ENCODE data around the gene NYNRIN. TPM values are rescaled to one million over a fixed set of nuclear protein-coding genes. Genes with fewer than 3 reads are reported as not detected.

NYNRIN gene
- total RNA-seq, 1 donor from 2014 or later, result 6.0 TPM

DNA sequence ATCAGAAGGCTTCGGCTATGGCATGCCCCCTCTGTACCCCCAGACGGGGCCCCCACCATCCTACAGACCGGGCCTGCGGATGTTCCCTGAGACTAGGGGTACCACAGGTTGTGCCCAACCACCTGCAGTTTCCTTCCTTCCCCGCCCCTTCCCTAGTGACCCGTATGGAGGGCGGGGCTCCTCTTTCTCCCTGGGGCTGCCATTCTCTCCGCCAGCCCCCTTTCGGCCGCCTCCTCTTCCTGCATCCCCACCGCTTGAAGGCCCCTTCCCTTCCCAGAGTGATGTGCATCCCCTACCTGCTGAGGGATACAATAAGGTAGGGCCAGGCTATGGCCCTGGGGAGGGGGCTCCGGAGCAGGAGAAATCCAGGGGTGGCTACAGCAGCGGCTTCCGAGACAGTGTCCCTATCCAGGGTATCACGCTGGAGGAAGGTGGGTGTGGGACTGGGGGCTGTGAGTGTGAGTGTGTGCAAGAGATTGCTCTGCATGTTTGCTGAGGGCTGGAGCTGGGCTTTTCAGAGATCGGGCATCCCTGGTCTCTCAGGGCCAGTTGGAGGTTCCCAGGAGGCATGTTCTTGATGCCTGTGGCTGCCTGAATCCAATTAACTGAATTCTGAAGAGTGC, 22.2 kb upstream of the NYNRIN start:
- TF ChIP-seq, protein P1, sequence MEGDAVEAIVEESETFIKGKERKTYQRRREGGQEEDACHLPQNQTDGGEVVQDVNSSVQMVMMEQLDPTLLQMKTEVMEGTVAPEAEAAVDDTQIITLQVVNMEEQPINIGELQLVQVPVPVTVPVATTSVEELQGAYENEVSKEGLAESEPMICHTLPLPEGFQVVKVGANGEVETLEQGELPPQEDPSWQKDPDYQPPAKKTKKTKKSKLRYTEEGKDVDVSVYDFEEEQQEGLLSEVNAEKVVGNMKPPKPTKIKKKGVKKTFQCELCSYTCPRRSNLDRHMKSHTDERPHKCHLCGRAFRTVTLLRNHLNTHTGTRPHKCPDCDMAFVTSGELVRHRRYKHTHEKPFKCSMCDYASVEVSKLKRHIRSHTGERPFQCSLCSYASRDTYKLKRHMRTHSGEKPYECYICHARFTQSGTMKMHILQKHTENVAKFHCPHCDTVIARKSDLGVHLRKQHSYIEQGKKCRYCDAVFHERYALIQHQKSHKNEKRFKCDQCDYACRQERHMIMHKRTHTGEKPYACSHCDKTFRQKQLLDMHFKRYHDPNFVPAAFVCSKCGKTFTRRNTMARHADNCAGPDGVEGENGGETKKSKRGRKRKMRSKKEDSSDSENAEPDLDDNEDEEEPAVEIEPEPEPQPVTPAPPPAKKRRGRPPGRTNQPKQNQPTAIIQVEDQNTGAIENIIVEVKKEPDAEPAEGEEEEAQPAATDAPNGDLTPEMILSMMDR (IDR thresholded peaks at IDR 0.05; ENCODE audit: insufficient read depth, low read length, poor library complexity, severe bottlenecking), result no peak
- Histone ChIP-seq H3K4me3 (ENCODE audit: low read depth, low read length) (no peak overlapping the region), H3K27me3 (ENCODE audit: control insufficient read depth, insufficient read depth, low read length) (no peaks in the 10 kb centered on the region), H3K36me3 (ENCODE audit: control insufficient read depth, insufficient read depth, low read length) (no peaks in the 10 kb centered on the region)
- DNase-seq (ENCODE audit: low read depth), result no peak

DNA sequence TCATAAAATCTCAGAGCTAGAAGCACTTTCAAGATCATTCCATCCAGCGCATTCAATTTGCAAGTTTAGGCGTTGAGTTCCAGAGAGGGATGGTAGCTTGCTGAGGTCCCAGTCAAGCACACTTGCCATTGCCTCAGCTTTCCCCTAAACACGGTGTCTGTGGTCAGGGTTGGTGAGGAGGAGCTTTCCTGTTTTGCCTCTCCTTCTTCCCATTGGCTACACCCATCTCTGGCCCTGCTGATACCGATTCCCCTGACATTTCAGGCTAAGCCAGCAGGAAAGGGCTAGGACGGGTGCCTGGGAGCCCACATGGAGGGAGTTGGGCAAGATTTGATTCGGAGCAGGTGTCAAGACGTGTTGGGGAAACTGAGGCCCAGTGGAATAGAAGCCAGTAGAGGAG, 21.7 kb upstream of the NYNRIN start:
- TF ChIP-seq, protein P1 (IDR thresholded peaks at IDR 0.05; ENCODE audit: insufficient read depth, low read length, poor library complexity, severe bottlenecking), result no peak
- Histone ChIP-seq H3K4me3 (ENCODE audit: low read depth, low read length) (no peak overlapping the region), H3K27me3 (ENCODE audit: control insufficient read depth, insufficient read depth, low read length) (no peaks in the 10 kb centered on the region), H3K36me3 (ENCODE audit: control insufficient read depth, insufficient read depth, low read length) (no peaks in the 10 kb centered on the region)
- no peak for DNase-seq (ENCODE audit: low read depth)

DNA sequence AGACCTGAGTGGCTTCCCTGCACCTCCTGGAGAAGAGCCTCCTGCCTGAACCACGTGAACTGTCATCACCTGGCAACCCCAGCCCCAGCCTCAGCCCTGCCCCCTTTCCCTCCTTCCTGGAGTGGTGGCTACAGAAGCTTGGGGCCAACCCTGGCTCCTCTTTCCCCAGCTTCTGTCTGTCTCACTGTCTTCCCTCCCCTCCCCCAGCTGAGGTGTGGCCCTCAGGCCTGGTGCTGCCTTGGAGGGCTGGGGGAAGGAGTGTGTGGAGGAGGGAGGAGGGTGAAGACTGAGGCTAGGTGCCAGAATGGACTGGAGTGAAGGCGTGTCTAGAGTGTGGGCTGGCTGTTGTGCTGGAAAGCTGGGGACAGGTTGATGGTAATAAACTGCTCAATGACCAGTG, 21.1 kb upstream of the NYNRIN start:
- no peak overlapping the region for H3K4me3 ChIP-seq (ENCODE audit: low read depth, low read length)
- no peaks in the 10 kb centered on the region for H3K27me3 ChIP-seq (ENCODE audit: control insufficient read depth, insufficient read depth, low read length)
- TF ChIP-seq, protein P1 (IDR thresholded peaks at IDR 0.05; ENCODE audit: insufficient read depth, low read length, poor library complexity, severe bottlenecking), result no peak
- no peak for DNase-seq (ENCODE audit: low read depth)
- H3K36me3 ChIP-seq (ENCODE audit: control insufficient read depth, insufficient read depth, low read length), result no peaks in the 10 kb centered on the region

DNA sequence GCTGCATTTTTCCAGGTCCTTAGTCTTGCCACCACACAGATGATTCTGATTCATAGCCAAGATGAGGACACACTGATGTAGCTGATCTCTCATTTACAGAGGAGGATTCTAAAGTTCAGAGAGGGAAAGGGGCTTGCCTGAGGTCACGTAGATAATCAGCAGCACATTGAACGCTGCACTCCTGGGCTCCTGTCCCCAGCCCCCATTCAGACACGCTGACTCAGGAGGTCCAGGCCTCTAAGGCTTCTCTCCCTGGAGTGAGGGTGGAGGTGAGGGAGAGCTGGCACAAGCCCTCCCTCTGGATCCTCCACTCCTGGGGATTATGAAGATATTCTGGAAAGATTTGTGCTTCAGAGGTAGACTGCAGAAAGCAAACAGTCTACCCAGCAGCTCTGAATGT, 20.5 kb upstream of the NYNRIN start:
- TF ChIP-seq, protein P1 (IDR thresholded peaks at IDR 0.05; ENCODE audit: insufficient read depth, low read length, poor library complexity, severe bottlenecking), result no peak
- Histone ChIP-seq H3K36me3 (ENCODE audit: control insufficient read depth, insufficient read depth, low read length) (no peaks in the 10 kb centered on the region), H3K4me3 (ENCODE audit: low read depth, low read length) (no peak overlapping the region), H3K27me3 (ENCODE audit: control insufficient read depth, insufficient read depth, low read length) (no peaks in the 10 kb centered on the region)
- DNase-seq (ENCODE audit: low read depth), result no peak

DNA sequence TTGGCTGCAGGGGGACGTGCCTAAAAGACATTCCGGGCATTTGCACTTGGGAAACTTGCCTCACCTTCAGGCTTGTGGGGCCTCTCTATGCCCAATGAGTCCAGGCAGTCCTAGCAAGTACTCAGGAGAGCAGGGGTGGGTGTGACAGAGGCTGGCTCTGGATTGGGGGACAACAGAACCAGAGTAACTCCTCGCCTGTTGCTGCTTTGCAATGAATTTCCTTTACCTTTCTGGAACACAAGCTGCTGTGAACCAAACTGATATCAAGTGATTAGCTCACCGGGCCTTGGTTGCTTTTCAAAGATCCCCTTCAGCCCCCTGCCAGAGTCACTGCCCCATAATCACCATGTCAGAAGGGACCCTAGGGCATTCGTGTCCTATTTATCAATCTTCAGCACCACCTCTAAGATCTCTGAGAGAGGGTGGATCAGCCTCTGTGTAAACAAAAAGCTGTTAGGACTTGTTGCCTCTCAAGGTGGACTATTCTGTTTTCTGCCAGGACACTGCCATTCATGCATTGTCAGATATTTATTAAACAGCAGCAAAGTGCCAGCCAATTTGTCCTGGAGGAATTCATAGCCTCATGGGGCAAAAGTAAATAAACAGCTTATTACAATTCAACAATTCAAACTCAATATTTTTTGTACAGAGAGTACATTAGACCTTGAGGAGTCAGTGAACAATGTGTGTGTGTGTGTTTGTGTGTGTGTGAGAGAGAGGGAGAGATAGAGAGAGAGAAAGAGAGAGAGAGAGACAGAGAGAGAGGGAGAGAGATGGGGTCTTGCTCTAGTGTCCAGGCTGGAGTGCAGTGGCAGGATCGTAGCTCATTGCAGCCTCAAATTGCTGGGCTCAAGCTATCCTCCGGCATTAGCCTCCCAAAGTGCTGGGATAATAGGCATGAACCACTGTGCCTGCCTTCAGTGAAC, 19.6 kb upstream of the NYNRIN start:
- Histone ChIP-seq H3K4me3 (ENCODE audit: low read depth, low read length) (no peak overlapping the region), H3K36me3 (ENCODE audit: control insufficient read depth, insufficient read depth, low read length) (no peaks in the 10 kb centered on the region), H3K27me3 (ENCODE audit: control insufficient read depth, insufficient read depth, low read length) (peaks cover 2% of the 10 kb centered on the region)
- TF ChIP-seq, protein P1 (IDR thresholded peaks at IDR 0.05; ENCODE audit: insufficient read depth, low read length, poor library complexity, severe bottlenecking), result no peak
- no peak for DNase-seq (ENCODE audit: low read depth)

Data from kidney epithelial cell (primary cell).